H1 (cell line): ENCODE results near the gene DNAI2. TPM values are rescaled to one million over a fixed set of nuclear protein-coding genes. Genes with fewer than 3 reads are reported as not detected.

Experiments
- CTCF ChIA-PET: fragments of 300-600 bp; sonication (Branson Sonifier 250); formaldehyde crosslinking; loops from one replicate; lab custom pipeline; 2021; ENCODE audit not compliant: partially characterized antibody; lab: Charles Lee
- POLR2A ChIA-PET: fragments of 300-600 bp; sonication (Branson Sonifier 250); formaldehyde crosslinking; loops from one replicate; lab custom pipeline; 2021; ENCODE audit warnings: inconsistent platforms; ENCODE audit not compliant: partially characterized antibody; lab: Charles Lee
- DNase-seq, 2 experiments: peaks; one replicate each; pipeline versions ENCODE4 v3.0.0 to v3.0.0-alpha.2; 2010 to 2022; ENCODE audit warnings: low spot score in 2 of 2, low read depth in 1 of 2, mixed read lengths in 1 of 2
- FAIRE-seq: peaks from 2 replicates; lab custom pipeline; 2011; peaks lifted over from hg19 to GRCh38; lab: Jason Lieb, UNC
- H2AFZ ChIP-seq: 2 replicates; pipeline ENCODE4 v1.8.1; 2012; ENCODE audit warnings: low read length, inconsistent platforms
- H2AK5ac ChIP-seq: 2 replicates; pipeline ENCODE4 v1.6.1; 2013; ENCODE audit warnings: low read depth, low read length
- H2BK120ac ChIP-seq: replicated peaks from 2 replicates; pipeline ENCODE3; 2013; ENCODE audit warnings: low read depth, low read length, inconsistent platforms
- H2BK12ac ChIP-seq: 2 replicates; pipeline ENCODE4 v1.6.1; 2013; ENCODE audit warnings: low read depth, low read length
- H2BK15ac ChIP-seq: 2 replicates; pipeline ENCODE4 v1.6.1; 2013; ENCODE audit warnings: low read length
- H2BK20ac ChIP-seq: 2 replicates; pipeline ENCODE4 v1.6.1; 2013; ENCODE audit warnings: low read length
- H2BK5ac ChIP-seq: 2 replicates; pipeline ENCODE4 v1.6.1; 2013; ENCODE audit warnings: low read depth, low read length
- H3K14ac ChIP-seq: 2 replicates; pipeline ENCODE4 v1.6.1; 2013; ENCODE audit warnings: inconsistent platforms; ENCODE audit not compliant: insufficient read length
- H3K18ac ChIP-seq: 2 replicates; pipeline ENCODE4 v1.6.1; 2013; ENCODE audit warnings: low read length; ENCODE audit errors: extremely low read depth
- H3K23ac ChIP-seq: 2 replicates; pipeline ENCODE4 v1.6.1; 2013; ENCODE audit warnings: inconsistent platforms; ENCODE audit not compliant: insufficient read length
- H3K23me2 ChIP-seq: 2 replicates; pipeline ENCODE4 v1.6.1; 2013; ENCODE audit warnings: low read depth, low read length
- H3K27ac ChIP-seq: 2 replicates; pipeline ENCODE4 v1.6.1; 2011; ENCODE audit warnings: low read depth, low read length, inconsistent platforms
- H3K27me3 ChIP-seq, 4 experiments: replicated peaks in 1 of 4; 1 replicate in 1 of 4; 2 replicates in 3 of 4; pipeline versions ENCODE4 v1.6.1 to v1.8.1; 2011 to 2013; ENCODE audit warnings: low read length in 3 of 4, mild to moderate bottlenecking in 3 of 4, inconsistent platforms in 2 of 4, mixed read lengths in 2 of 4, moderate library complexity in 1 of 4; ENCODE audit not compliant: control insufficient read depth in 3 of 4, insufficient read depth in 3 of 4; ENCODE audit errors: extremely low read depth in 1 of 4
- H3K36me3 ChIP-seq, 4 experiments: 2 replicates each; pipeline versions ENCODE4 v1.6.1 to v1.8.1; 2011 to 2013; ENCODE audit warnings: mild to moderate bottlenecking in 4 of 4, low read length in 3 of 4, moderate library complexity in 2 of 4, control low read depth in 1 of 4, inconsistent platforms in 1 of 4; ENCODE audit not compliant: insufficient read depth in 4 of 4, control insufficient read depth in 2 of 4
- H3K4ac ChIP-seq: replicated peaks from 2 replicates; pipeline ENCODE3; 2013; ENCODE audit warnings: low read length, low read depth, mixed read lengths, inconsistent platforms; ENCODE audit not compliant: insufficient read length
- H3K4me1 ChIP-seq, 4 experiments: replicated peaks in 1 of 4; 1 replicate in 1 of 4; 2 replicates in 3 of 4; pipeline versions ENCODE4 v1.6.1 to v1.8.1; 2011 to 2013; ENCODE audit warnings: low read length in 3 of 4, inconsistent platforms in 2 of 4, mixed read lengths in 1 of 4; ENCODE audit not compliant: insufficient read depth in 4 of 4, control insufficient read depth in 3 of 4
- H3K4me2 ChIP-seq, 2 experiments: 2 replicates each; pipeline versions ENCODE4 v1.6.1 to v1.8.1; 2011 to 2013; ENCODE audit warnings: low read depth in 2 of 2, low read length in 2 of 2, control low read depth in 1 of 2, inconsistent platforms in 1 of 2, mild to moderate bottlenecking in 1 of 2; ENCODE audit not compliant: insufficient read depth in 1 of 2
- H3K4me3 ChIP-seq, 4 experiments: fragments of 200-600, 300-600 bp in 1 of 4; sonication (generic), shearing (Covaris generic), sonication (Bioruptor Twin) in 1 of 4; 2 replicates each; pipeline versions ENCODE4 v1.5.1 to v1.8.1; 2011 to 2016; ENCODE audit warnings: low read length in 4 of 4, low read depth in 3 of 4, control low read depth in 2 of 4, inconsistent platforms in 2 of 4, mild to moderate bottlenecking in 2 of 4, mixed read lengths in 1 of 4, moderate library complexity in 1 of 4; ENCODE audit not compliant: insufficient read depth in 2 of 4; ENCODE audit errors: extremely low read depth in 1 of 4
- H3K56ac ChIP-seq: replicated peaks from 2 replicates; pipeline ENCODE3; 2013; ENCODE audit warnings: low read depth, mild to moderate bottlenecking, mixed read lengths, low read length, inconsistent platforms; ENCODE audit not compliant: insufficient read length
- H3K79me1 ChIP-seq: 2 replicates; pipeline ENCODE4 v1.6.1; 2013; ENCODE audit warnings: low read depth, low read length, control low read depth
- H3K79me2 ChIP-seq, 2 experiments: 2 replicates each; pipeline versions ENCODE4 v1.6.1 to v1.8.1; 2012 to 2013; ENCODE audit warnings: low read length in 2 of 2, mild to moderate bottlenecking in 2 of 2, inconsistent platforms in 1 of 2; ENCODE audit not compliant: insufficient read depth in 2 of 2, control insufficient read depth in 1 of 2
- H3K9ac ChIP-seq, 4 experiments: replicated peaks in 1 of 4; 1 replicate in 1 of 4; 2 replicates in 3 of 4; pipeline versions ENCODE4 v1.6.1 to v1.8.1; 2011 to 2013; ENCODE audit warnings: low read depth in 3 of 4, low read length in 3 of 4, control low read depth in 2 of 4, mild to moderate bottlenecking in 2 of 4, moderate library complexity in 2 of 4, inconsistent platforms in 1 of 4; ENCODE audit errors: extremely low read depth in 1 of 4
- H3K9me3 ChIP-seq, 2 experiments: 2 replicates each; pipeline versions ENCODE4 v1.6.1 to v1.8.1; 2012 to 2013; ENCODE audit warnings: mild to moderate bottlenecking in 2 of 2, moderate library complexity in 2 of 2, control low read depth in 1 of 2, inconsistent platforms in 1 of 2, low read depth in 1 of 2, low read length in 1 of 2, mixed read lengths in 1 of 2; ENCODE audit not compliant: insufficient read depth in 2 of 2
- H4K20me1 ChIP-seq, 2 experiments: replicated peaks in 1 of 2; 2 replicates each; pipeline versions ENCODE3 to v1.8.1; 2011 to 2013; ENCODE audit warnings: inconsistent platforms in 2 of 2, low read length in 2 of 2, mild to moderate bottlenecking in 1 of 2; ENCODE audit not compliant: insufficient read depth in 2 of 2, control insufficient read depth in 1 of 2
- H4K5ac ChIP-seq: 2 replicates; pipeline ENCODE4 v1.6.1; 2013; ENCODE audit warnings: low read length, low read depth, mixed read lengths, inconsistent platforms; ENCODE audit not compliant: insufficient read length
- H4K8ac ChIP-seq: 2 replicates; pipeline ENCODE4 v1.8.0; 2013; ENCODE audit warnings: mild to moderate bottlenecking, moderate library complexity, low read length, inconsistent platforms; ENCODE audit not compliant: insufficient read depth; ENCODE audit errors: extremely low read depth
- H4K91ac ChIP-seq: replicated peaks from 2 replicates; pipeline ENCODE3; 2013; ENCODE audit warnings: low read length, mixed read lengths, inconsistent platforms; ENCODE audit not compliant: insufficient read length
- ASH2L ChIP-seq: fragments of 200-600, 300-600 bp; sonication (generic); IDR thresholded peaks from one replicate; pipeline ENCODE4 v1.7.1; 2017; ENCODE audit warnings: low read length
- BACH1 ChIP-seq: IDR thresholded peaks from 2 replicates; pipeline ENCODE4 v1.6.1; 2012; ENCODE audit warnings: low read length, improper control_type of control experiment
- CHD2 ChIP-seq: IDR thresholded peaks from 2 replicates; pipeline ENCODE4 v1.6.1; 2012; ENCODE audit warnings: low read length, improper control_type of control experiment
- CTCF ChIP-seq, 3 experiments: IDR thresholded peaks; 1 replicate in 2 of 3; 2 replicates in 1 of 3; pipeline versions ENCODE4 v1.5.1 to v1.6.1; 2011; ENCODE audit warnings: low read length in 3 of 3, mild to moderate bottlenecking in 3 of 3, inconsistent platforms in 2 of 3, low read depth in 1 of 3, moderate library complexity in 1 of 3; ENCODE audit not compliant: insufficient read depth in 1 of 3; ENCODE audit errors: control extremely low read depth in 1 of 3
- KDM5A ChIP-seq: fragments of 200-600 bp; IDR thresholded peaks from 2 replicates; pipeline ENCODE4 v1.7.1; 2012; ENCODE audit warnings: mild to moderate bottlenecking, low read length, inconsistent platforms, mixed read lengths
- POLR2A ChIP-seq, 2 experiments: IDR thresholded peaks; 1 replicate in 1 of 2; 2 replicates in 1 of 2; pipeline ENCODE4 v1.6.1; 2011; ENCODE audit warnings: low read depth in 2 of 2, low read length in 2 of 2, mild to moderate bottlenecking in 2 of 2; ENCODE audit errors: control extremely low read depth in 1 of 2
- POU5F1 ChIP-seq: IDR thresholded peaks from 2 replicates; pipeline ENCODE4 v1.6.1; 2011; ENCODE audit warnings: low read depth, mild to moderate bottlenecking, low read length, moderate library complexity
- TBP ChIP-seq: IDR thresholded peaks from 2 replicates; pipeline ENCODE4 v1.6.1; 2011; ENCODE audit warnings: low read depth, low read length, improper control_type of control experiment
- TCF12 ChIP-seq: IDR thresholded peaks from 2 replicates; pipeline ENCODE4 v1.6.1; 2011; ENCODE audit warnings: low read depth, mild to moderate bottlenecking, low read length
- WGBS, 2 experiments: shearing (Covaris generic) in 1 of 2; methylation state at CpG; one replicate each; pipeline versions ENCODE4 v1.1.6 to v1.1.7; 2013 to 2015; ENCODE audit warnings: low lambda C conversion rate in 2 of 2, mixed read lengths in 2 of 2, inconsistent platforms in 1 of 2, low coverage in 1 of 2, missing lambda C conversion rate in 1 of 2; ENCODE audit not compliant: insufficient replicate concordance in 2 of 2, insufficient coverage in 1 of 2, insufficient read length in 1 of 2; ENCODE audit errors: extremely low coverage in 1 of 2, missing lambda C conversion rate in 1 of 2; 5-methylcytosine and 5-hydroxymethylcytosine counted together
- polyA plus RNA-seq, 7 experiments: library from polyadenylated mRNA; depleted of rRNA in 3 of 7; stranded (reverse) in 5 of 7; unstranded in 2 of 7; fragments of >200 nt in 5 of 7; fragments of 200-250 nt in 2 of 7; gene quantifications; 1 replicate in 5 of 7; 2 replicates in 1 of 7; 4 replicates in 1 of 7; pipeline versions ENCODE4 v1.2.1 to v1.2.3, GENCODE V29; 2011 to 2013; ENCODE audit warnings: missing spikeins in 2 of 7, mixed read lengths in 2 of 7
- total RNA-seq: library from RNA; stranded (reverse); fragmentation: NEBNext Ultra II Directional; extraction: Animal tissue kit (Norgen Biotek cat#: 25700); gene quantifications from 2 replicates; pipeline ENCODE4 v1.2.1, GENCODE V29; 2021

The DNAI2 gene
- total and polyA plus RNA-seq, 2 of the 8 experiments (the other 6 are each of a cell fraction or from before 2014, with no cell fraction given), result 0.08 to 0.15 TPM

GRCh38 chr17:74283371-74283673, 9.3 kb downstream of the DNAI2 start:
- ChIA-PET CTCF (interaction anchor here (0.6 to 9.1 kb wide), 10 partner anchors 8 to 250 kb away, joined by 3 to 106 read pairs (median 6); partner anchors contain the start of genes BTBD17, DNAI2 and GPR142), POLR2A (no interaction called here)
- Histone ChIP-seq H3K9ac (no peak overlapping the region), H2BK12ac (no peak overlapping the region), H4K5ac (no peak overlapping the region), H3K27ac (no peak overlapping the region), H3K79me1 (no peaks in the 10 kb centered on the region), H2BK20ac (no peak overlapping the region), H3K18ac (no peak overlapping the region), H2AK5ac (no peak overlapping the region), H2BK5ac (no peak overlapping the region), H4K8ac (no peak overlapping the region), H4K91ac (no peak overlapping the region), H3K4me3 (no peak overlapping the region), H3K4ac (no peak overlapping the region), H3K9me3 (no peaks in the 10 kb centered on the region), H2BK15ac (no peak overlapping the region), H3K23ac (no peak overlapping the region), H3K79me2 (no peaks in the 10 kb centered on the region), H3K4me1 (peaks cover 0 to 6% (median 4%) of the 10 kb centered on the region in 4 experiments; a peak in 3 of 7 replicates), H3K36me3 (no peaks in the 10 kb centered on the region), H2AFZ (no peak overlapping the region), H3K14ac (no peak overlapping the region), H4K20me1 (no peaks in the 10 kb centered on the region), H3K23me2 (peaks cover 5% of the 10 kb centered on the region; the same call in 1 of the 2 replicates), H3K4me2 (no peak overlapping the region), H2BK120ac (no peak overlapping the region), H3K56ac (no peak overlapping the region), H3K27me3 (no peaks in the 10 kb centered on the region)
- TF ChIP-seq CHD2, result no peak
- no peak for TF ChIP-seq BACH1
- no peak for TF ChIP-seq POU5F1
- TF ChIP-seq CTCF (IDR thresholded peaks at IDR 0.05; ENCODE audit: control extremely low read depth in 1 of 3, insufficient read depth in 1 of 3, low read depth in 1 of 3, low read length in 3 of 3), result no peak
- no peak for TF ChIP-seq ASH2L
- no peak for TF ChIP-seq POLR2A (IDR thresholded peaks at IDR 0.05; ENCODE audit: control extremely low read depth in 1 of 2, low read depth in 2 of 2, low read length in 2 of 2)
- TF ChIP-seq TBP, result no peak
- no peak for TF ChIP-seq TCF12
- no peak for TF ChIP-seq KDM5A
- 94% methylated on average over 3 of the region's 4 CpGs; no CpG with 5 or more reads in 1 of the 2 experiments for WGBS, 2 experiments
- no peak for FAIRE-seq
- DNase-seq, result no peak
